Esophagus muscularis mucosa (tissue), 4 donors: ENCODE data around the gene LSS. TPM values are rescaled to one million over a fixed set of nuclear protein-coding genes. Genes with fewer than 3 reads are reported as not detected.

ENCODE experiments used
- DNase-seq: peaks from one replicate; pipeline ENCODE4 v3.0.0-alpha.2; 2017; ENCODE audit errors: extremely low spot score
- H3K27ac ChIP-seq, 4 donors: fragments of 200-600 bp; sonication (generic); replicated peaks in 1 of 4; 1 replicate in 3 of 4; 2 replicates in 1 of 4; pipeline ENCODE4 v1.5.1; 2016 to 2019; ENCODE audit warnings: mild to moderate bottlenecking in 1 of 4
- H3K27me3 ChIP-seq, 4 donors: fragments of 200-600 bp; sonication (generic); one replicate each; pipeline versions ENCODE4 v1.5.1 to v1.6.0; 2016 to 2019
- H3K36me3 ChIP-seq, 4 donors: fragments of 200-600 bp; sonication (generic); one replicate each; pipeline ENCODE4 v1.5.1; 2016 to 2019
- H3K4me1 ChIP-seq, 4 donors: fragments of 200-600 bp; sonication (generic); one replicate each; pipeline ENCODE4 v1.5.1; 2016 to 2019
- H3K4me3 ChIP-seq, 4 donors: fragments of 200-600 bp; sonication (generic); 1 replicate in 2 of 4; 2 replicates in 2 of 4; pipeline ENCODE4 v1.5.1; 2016 to 2019; ENCODE audit warnings: mild to moderate bottlenecking in 4 of 4, moderate library complexity in 1 of 4
- H3K9me3 ChIP-seq, 4 donors: fragments of 200-600 bp; sonication (generic); 1 replicate in 3 of 4; 2 replicates in 1 of 4; pipeline ENCODE4 v1.5.1; 2016 to 2019
- EP300 ChIP-seq: sonication (generic); formaldehyde crosslinking; IDR thresholded peaks from one replicate; pipeline ENCODE4 v1.6.1; 2017; ENCODE audit warnings: antibody characterized with exemption
- POLR2A ChIP-seq: fragments of 450-650 bp; IDR thresholded peaks from one replicate; pipeline ENCODE4 v1.6.1; 2017; ENCODE audit warnings: antibody characterized with exemption, moderate library complexity, mild to moderate bottlenecking, low read depth
- POLR2AphosphoS5 ChIP-seq, 2 donors: sonication (generic); formaldehyde crosslinking; IDR thresholded peaks; one replicate each; pipeline ENCODE4 v1.6.1; 2017; ENCODE audit warnings: antibody characterized with exemption in 2 of 2
- WGBS: methylation state at CpG from one replicate; pipeline ENCODE4 v1.1.5; 2018; 5-methylcytosine and 5-hydroxymethylcytosine counted together
- intact Hi-C: fragments of 100-400 bp; cut with DNase I; formaldehyde crosslinking; loops from one replicate; pipeline ENCODE4 v1.15.1; 2023
- total RNA-seq, 4 donors: library from RNA; depleted of rRNA; stranded (reverse); fragments of >200 nt; gene quantifications; one replicate each; pipeline versions ENCODE4 v1.1.0 to v1.2.1, GENCODE V29; 2016
- TF ChIP-seq, protein P1 (sequence below), 3 experiments: fragments of 200-600 bp in 2 of 3; fragments of 450-650 bp in 1 of 3; sonication (generic) in 2 of 3; IDR thresholded peaks; one replicate each; pipeline ENCODE4 v1.5.1; 2017 to 2019; ENCODE audit warnings: antibody characterized with exemption in 3 of 3, mild to moderate bottlenecking in 2 of 3, moderate library complexity in 1 of 3

The LSS gene
- total RNA-seq, 4 donors from 2014 or later, result 45.3 to 66.3 (median 53.1) TPM

DNA sequence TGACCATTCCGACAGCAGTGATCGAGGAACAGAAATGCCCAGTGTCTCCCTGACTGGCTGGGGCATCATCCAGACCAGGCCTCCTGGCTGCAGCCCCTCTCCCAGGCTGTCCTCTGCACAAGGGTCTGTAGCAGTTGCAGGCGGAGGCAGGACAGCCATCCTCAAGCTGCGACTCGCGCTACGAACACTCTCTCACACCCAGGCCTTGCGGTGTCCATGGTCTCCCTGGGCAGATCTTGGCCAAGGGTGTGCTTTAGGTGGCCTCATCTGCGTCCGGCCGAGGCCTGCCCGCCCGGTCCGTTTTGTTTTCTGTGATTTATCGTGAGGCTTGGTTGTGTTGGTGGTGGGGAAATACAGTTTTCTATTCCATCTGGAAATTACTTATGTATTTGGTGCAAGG is 88.9 kb downstream of the LSS start:
- 95% methylated on average over 15 of the region's 15 CpGs for WGBS
- TF ChIP-seq, protein P1, sequence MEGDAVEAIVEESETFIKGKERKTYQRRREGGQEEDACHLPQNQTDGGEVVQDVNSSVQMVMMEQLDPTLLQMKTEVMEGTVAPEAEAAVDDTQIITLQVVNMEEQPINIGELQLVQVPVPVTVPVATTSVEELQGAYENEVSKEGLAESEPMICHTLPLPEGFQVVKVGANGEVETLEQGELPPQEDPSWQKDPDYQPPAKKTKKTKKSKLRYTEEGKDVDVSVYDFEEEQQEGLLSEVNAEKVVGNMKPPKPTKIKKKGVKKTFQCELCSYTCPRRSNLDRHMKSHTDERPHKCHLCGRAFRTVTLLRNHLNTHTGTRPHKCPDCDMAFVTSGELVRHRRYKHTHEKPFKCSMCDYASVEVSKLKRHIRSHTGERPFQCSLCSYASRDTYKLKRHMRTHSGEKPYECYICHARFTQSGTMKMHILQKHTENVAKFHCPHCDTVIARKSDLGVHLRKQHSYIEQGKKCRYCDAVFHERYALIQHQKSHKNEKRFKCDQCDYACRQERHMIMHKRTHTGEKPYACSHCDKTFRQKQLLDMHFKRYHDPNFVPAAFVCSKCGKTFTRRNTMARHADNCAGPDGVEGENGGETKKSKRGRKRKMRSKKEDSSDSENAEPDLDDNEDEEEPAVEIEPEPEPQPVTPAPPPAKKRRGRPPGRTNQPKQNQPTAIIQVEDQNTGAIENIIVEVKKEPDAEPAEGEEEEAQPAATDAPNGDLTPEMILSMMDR (IDR thresholded peaks at IDR 0.05), result no peak
- TF ChIP-seq EP300, result no peak
- TF ChIP-seq POLR2A, result no peak
- TF ChIP-seq POLR2AphosphoS5 (IDR thresholded peaks at IDR 0.05), result no peak
- Histone ChIP-seq H3K9me3 (no peaks in the 10 kb centered on the region), H3K4me1 (peaks cover 6 to 22% (median 19%) of the 10 kb centered on the region in 4 donors), H3K4me3 (no peak overlapping the region), H3K36me3 (no peaks in the 10 kb centered on the region), H3K27ac (no peak overlapping the region), H3K27me3 (peaks cover 0 to 9% (median 0%) of the 10 kb centered on the region in 4 donors)
- no peak for DNase-seq
- intact Hi-C loops, result loop anchor here (5.0 kb wide), 1 partner anchor 188 kb away; a partner anchor contains a TSS

DNA sequence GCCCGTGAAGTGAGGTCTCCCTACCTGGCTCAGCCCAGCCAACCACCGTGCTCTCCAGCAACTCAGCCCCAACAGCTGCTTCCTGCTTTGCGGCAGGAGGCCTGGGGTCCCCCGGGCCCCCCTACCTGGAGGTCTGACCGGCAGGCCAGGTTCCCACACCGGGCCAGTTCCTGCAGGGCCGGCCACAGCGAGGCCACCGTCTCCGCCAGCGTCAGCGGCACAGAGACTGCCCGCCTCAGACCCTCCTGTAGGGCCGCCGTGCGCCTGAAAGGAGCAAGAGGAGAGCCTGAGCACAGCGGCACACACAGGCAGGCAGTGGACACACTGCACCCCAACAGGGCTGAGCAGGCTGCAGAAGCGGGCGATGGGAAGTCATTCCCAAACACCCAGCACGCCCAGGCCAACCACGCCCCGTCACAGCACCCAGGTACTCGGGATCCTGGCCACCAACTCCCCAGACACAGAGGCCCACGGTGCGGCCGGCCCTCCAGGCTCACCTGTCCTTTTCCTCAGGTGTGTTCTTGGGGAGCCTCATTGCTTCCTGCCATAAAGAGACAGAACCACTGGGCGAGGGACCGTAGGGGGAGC is 90.1 kb downstream of the LSS start:
- Histone ChIP-seq H3K9me3 (no peaks in the 10 kb centered on the region), H3K27me3 (peaks cover 0 to 9% (median 0%) of the 10 kb centered on the region in 4 donors), H3K36me3 (no peaks in the 10 kb centered on the region), H3K4me3 (no peak overlapping the region), H3K27ac (no peak overlapping the region), H3K4me1 (peaks cover 6 to 14% (median 12%) of the 10 kb centered on the region in 4 donors)
- intact Hi-C loops, result no loop called here
- no peak for DNase-seq
- WGBS, result no CpG with 5 or more reads among the region's 28 CpGs
- TF ChIP-seq EP300, result no peak
- no peak for TF ChIP-seq POLR2AphosphoS5 (IDR thresholded peaks at IDR 0.05)
- TF ChIP-seq, protein P1 (IDR thresholded peaks at IDR 0.05), result no peak
- TF ChIP-seq POLR2A, result no peak

Other genes with a start within 250 kb of the LSS start
- gene COL6A1, start 247.0 kb downstream of the LSS start, total RNA-seq, result 1,000 to 10,000 TPM in 2 of 4 donors, 100 to 1,000 TPM in 2; 646 to 1,432 (median 1,078) TPM
- 1,000 to 10,000 TPM in 2 of 4 donors, 100 to 1,000 TPM in 2; 942 to 1,525 (median 1,202) TPM for gene COL6A2, start 130.7 kb downstream of the LSS start, total RNA-seq
- gene FTCD, start 73.2 kb downstream of the LSS start, total RNA-seq, result 1 to 10 TPM in 2 of 4 donors, under 1 TPM in 1, not detected in 1; 0.26 to 2.5 (median 1.2) TPM
- gene SPATC1L, start 44.3 kb downstream of the LSS start, total RNA-seq, result 10 to 100 TPM in 1 of 4 donors, 1 to 10 TPM in 3; 1.3 to 22.0 (median 7.0) TPM
- gene MCM3AP, start 56.8 kb upstream of the LSS start, total RNA-seq, result 10 to 100 TPM; 58.6 to 89.2 (median 81.9) TPM
- gene YBEY, start 57.6 kb upstream of the LSS start, total RNA-seq, result 10 to 100 TPM in 3 of 4 donors, 1 to 10 TPM in 1; 8.1 to 17.2 (median 10.6) TPM
- 1 to 10 TPM in 3 of 4 donors, under 1 TPM in 1; 0.50 to 2.5 (median 1.7) TPM for gene C21orf58, start 95.1 kb upstream of the LSS start, total RNA-seq
- gene PCNT, start 95.4 kb upstream of the LSS start, total RNA-seq, result 10 to 100 TPM; 21.2 to 35.1 (median 24.7) TPM
- 10 to 100 TPM; 19.2 to 33.4 (median 28.7) TPM for gene DIP2A, start 230.1 kb upstream of the LSS start, total RNA-seq